WTC11 (cell line): Measurements from ENCODE around the gene HOXC4. TPM values are rescaled to one million over a fixed set of nuclear protein-coding genes. Genes with fewer than 3 reads are reported as not detected.

Source experiments
- ATAC-seq: fragments of 200-7000 bp; cut with Tn5 transposase; 2 replicates; pipeline ENCODE4 v1.10.0; 2021; ENCODE audit warnings: mild to moderate bottlenecking, moderate library complexity
- CTCF ChIA-PET: fragments of 300-600 bp; sonication (Branson Sonifier 250); formaldehyde crosslinking; loops from one replicate; lab custom pipeline; 2021; ENCODE audit warnings: antibody characterized with exemption; lab: Charles Lee
- POLR2A ChIA-PET: fragments of 350-600 bp; sonication (Branson Sonifier 250); formaldehyde crosslinking; loops from one replicate; lab custom pipeline; 2021; ENCODE audit warnings: antibody characterized with exemption; lab: Charles Lee
- DNase-seq: peaks from one replicate; pipeline ENCODE4 v3.0.0; 2021; ENCODE audit warnings: low spot score
- H3K27ac Mint-ChIP-seq: 2 replicates; pipeline ENCODE4 v1.8.0; 2021; ENCODE audit warnings: mixed read lengths
- H3K27me3 Mint-ChIP-seq: 2 replicates; pipeline ENCODE4 v1.8.0; 2021; ENCODE audit warnings: low read depth, mild to moderate bottlenecking, moderate library complexity, mixed read lengths
- H3K36me3 Mint-ChIP-seq: 2 replicates; pipeline ENCODE4 v1.8.0; 2021; ENCODE audit warnings: mixed read lengths
- H3K4me1 Mint-ChIP-seq: 2 replicates; pipeline ENCODE4 v1.8.0; 2022; ENCODE audit warnings: mixed read lengths
- H3K4me3 Mint-ChIP-seq: 2 replicates; pipeline ENCODE4 v1.8.0; 2021; ENCODE audit warnings: mild to moderate bottlenecking, moderate library complexity, mixed read lengths
- H3K9me3 Mint-ChIP-seq: 2 replicates; pipeline ENCODE4 v1.8.0; 2021; ENCODE audit warnings: mixed read lengths
- AFF4 ChIP-seq: sonication (generic); formaldehyde crosslinking; IDR thresholded peaks from 2 replicates; pipeline ENCODE4 v1.8.1; 2023; ENCODE audit warnings: mild to moderate bottlenecking, missing genetic modification reagents, borderline replicate concordance
- ATF2 ChIP-seq: sonication (generic); formaldehyde crosslinking; IDR thresholded peaks from 2 replicates; pipeline ENCODE4 v1.8.1; 2022; ENCODE audit warnings: low read depth, missing genetic modification reagents, borderline replicate concordance
- ATF3 ChIP-seq: sonication (generic); formaldehyde crosslinking; conservative IDR thresholded peaks from 2 replicates; pipeline ENCODE4 v1.8.1; 2022; ENCODE audit warnings: mild to moderate bottlenecking, missing genetic modification reagents
- E2F1 ChIP-seq: sonication (generic); formaldehyde crosslinking; IDR thresholded peaks from 2 replicates; pipeline ENCODE4 v1.8.0; 2022; ENCODE audit warnings: mild to moderate bottlenecking, missing genetic modification reagents
- ETV6 ChIP-seq: sonication (generic); formaldehyde crosslinking; IDR thresholded peaks from 2 replicates; pipeline ENCODE4 v1.8.1; 2022; ENCODE audit warnings: mild to moderate bottlenecking, missing genetic modification reagents
- HMGXB4 ChIP-seq: sonication (generic); formaldehyde crosslinking; IDR thresholded peaks from 2 replicates; pipeline ENCODE4 v1.8.1; 2023; ENCODE audit warnings: mild to moderate bottlenecking, moderate library complexity, missing genetic modification reagents
- KAT7 ChIP-seq: sonication (generic); formaldehyde crosslinking; IDR thresholded peaks from 2 replicates; pipeline ENCODE4 v1.8.1; 2023; ENCODE audit warnings: missing genetic modification reagents, mild to moderate bottlenecking, borderline replicate concordance
- MYBL2 ChIP-seq: sonication (generic); formaldehyde crosslinking; IDR thresholded peaks from 2 replicates; pipeline ENCODE4 v1.8.1; 2023; ENCODE audit warnings: mild to moderate bottlenecking, moderate library complexity, missing genetic modification reagents
- NR1H2 ChIP-seq: sonication (generic); formaldehyde crosslinking; IDR thresholded peaks from 2 replicates; pipeline ENCODE4 v1.9.0; 2021; ENCODE audit warnings: mild to moderate bottlenecking, moderate library complexity, missing genetic modification reagents
- TCF7 ChIP-seq: sonication (generic); formaldehyde crosslinking; IDR thresholded peaks from 2 replicates; pipeline ENCODE4 v1.8.0; 2022; ENCODE audit warnings: mild to moderate bottlenecking, low read depth, missing genetic modification reagents, moderate library complexity
- TEAD1 ChIP-seq: sonication (generic); formaldehyde crosslinking; IDR thresholded peaks from 2 replicates; pipeline ENCODE4 v1.8.0; 2022; ENCODE audit warnings: mild to moderate bottlenecking, missing genetic modification reagents
- USF1 ChIP-seq: sonication (generic); formaldehyde crosslinking; IDR thresholded peaks from 2 replicates; pipeline ENCODE4 v1.8.0; 2022; ENCODE audit warnings: mild to moderate bottlenecking, missing genetic modification reagents
- ZBTB43 ChIP-seq: sonication (generic); formaldehyde crosslinking; IDR thresholded peaks from 2 replicates; pipeline ENCODE4 v1.8.1; 2023; ENCODE audit warnings: mild to moderate bottlenecking, missing genetic modification reagents
- ZNF121 ChIP-seq: sonication (generic); formaldehyde crosslinking; IDR thresholded peaks from 2 replicates; pipeline ENCODE4 v1.8.0; 2023; ENCODE audit warnings: missing genetic modification reagents
- ZNF416 ChIP-seq: fragments of 250-450 bp; sonication (Bioruptor Pico); IDR thresholded peaks from 2 replicates; pipeline ENCODE4 v1.9.0; 2021; ENCODE audit warnings: mild to moderate bottlenecking, inconsistent platforms
- ZNF423 ChIP-seq: fragments of 250-450 bp; sonication (Bioruptor Pico); IDR thresholded peaks from 2 replicates; pipeline ENCODE4 v2.1.2; 2022; ENCODE audit warnings: mild to moderate bottlenecking, moderate library complexity
- ZNF425 ChIP-seq: fragments of 250-450 bp; sonication (Bioruptor Pico); conservative IDR thresholded peaks from 2 replicates; pipeline ENCODE4 v1.9.0; 2021; ENCODE audit warnings: mild to moderate bottlenecking
- total RNA-seq: library from RNA; stranded (reverse); gene quantifications from 3 replicates; pipeline ENCODE4 v1.2.3, GENCODE V29; 2021

HOXC4 gene
- total RNA-seq, 1 experiment from 2014 or later, result 0.46 TPM

GRCh38 chr12:54004063-54004840 lies 49.4 kb upstream of the HOXC4 start:
- no peaks in the 10 kb centered on the region; the same call in 1 of the 2 replicates for H3K36me3 Mint-ChIP-seq
- ChIA-PET CTCF (interaction anchor here (0.6 to 10.8 kb wide), 10 partner anchors 19 to 258 kb away, joined by 3 to 107 read pairs (median 8); partner anchors contain the start of genes HOXC10, HOXC5 and SMUG1), POLR2A (no interaction called here)
- peaks cover 16% of the 10 kb centered on the region for H3K4me1 Mint-ChIP-seq
- H3K9me3 Mint-ChIP-seq, result no peaks in the 10 kb centered on the region
- no peak for ATAC-seq
- no peak overlapping the region for H3K4me3 Mint-ChIP-seq
- no peak for TF ChIP-seq ZNF423 (CRISPR knock-in tag)
- no peak for TF ChIP-seq E2F1 (CRISPR knock-in tag)
- TF ChIP-seq HMGXB4 (CRISPR knock-in tag), result no peak
- no peak for TF ChIP-seq TCF7 (CRISPR knock-in tag)
- TF ChIP-seq ETV6 (CRISPR knock-in tag), result no peak
- no peak for TF ChIP-seq ZNF416 (CRISPR knock-in tag)
- TF ChIP-seq ATF3 (CRISPR knock-in tag), result no peak
- no peak for TF ChIP-seq MYBL2 (CRISPR knock-in tag)
- TF ChIP-seq USF1 (CRISPR knock-in tag), result no peak
- no peak for TF ChIP-seq ZNF425
- no peak for TF ChIP-seq TEAD1 (CRISPR knock-in tag)
- TF ChIP-seq ZBTB43 (CRISPR knock-in tag), result no peak
- H3K27ac Mint-ChIP-seq, result no peak overlapping the region
- no peak for DNase-seq
- H3K27me3 Mint-ChIP-seq, result peaks cover 100% of the 10 kb centered on the region

- POLR2A ChIA-PET, result no interaction called here
- H3K27me3 Mint-ChIP-seq, result peaks cover 100% of the 10 kb centered on the region
- CTCF ChIA-PET, result interaction anchor here (0.7 to 10.8 kb wide), 18 partner anchors 9 to 303 kb away, joined by 3 to 107 read pairs (median 7); partner anchors contain the start of genes HOXC10, HOXC5 and SMUG1
- peaks cover 17% of the 10 kb centered on the region for H3K4me1 Mint-ChIP-seq
- no peak overlapping the region for H3K27ac Mint-ChIP-seq
- H3K36me3 Mint-ChIP-seq, result no peaks in the 10 kb centered on the region; the same call in 1 of the 2 replicates
- DNase-seq (peak; percentile 60), ATAC-seq (peak; percentile 19)
- H3K4me3 Mint-ChIP-seq, result peak overlapping the region; percentile 28; the same call in 1 of the 2 replicates
- H3K9me3 Mint-ChIP-seq, result no peaks in the 10 kb centered on the region
- no peak for TF ChIP-seq ZBTB43 (CRISPR knock-in tag)
- TF ChIP-seq ATF2 (CRISPR knock-in tag), result no peak
- no peak for TF ChIP-seq NR1H2 (CRISPR knock-in tag)
- TF ChIP-seq ZNF423 (CRISPR knock-in tag), result no peak
- TF ChIP-seq AFF4 (CRISPR knock-in tag), result no peak
- no peak for TF ChIP-seq KAT7 (CRISPR knock-in tag)
- TF ChIP-seq ZNF121 (CRISPR knock-in tag), result no peak
- TF ChIP-seq ZNF416 (CRISPR knock-in tag), result no peak
These were observed 48.6 kb upstream of the HOXC4 start for GRCh38 chr12:54004841-54005530.
